ENCODE measurements around the gene IL1RAPL2. TPM values are rescaled to one million over a fixed set of nuclear protein-coding genes. Genes with fewer than 3 reads are reported as not detected.
"Not testable (repeated sequence)": the region's sequence is repeated elsewhere in the genome, so short reads cannot be mapped to it uniquely, and the experiment has no call there.

IL1RAPL2 gene
- total RNA-seq, 4 donors from 2014 or later = 0.16 TPM; not detected in 3

DNA sequence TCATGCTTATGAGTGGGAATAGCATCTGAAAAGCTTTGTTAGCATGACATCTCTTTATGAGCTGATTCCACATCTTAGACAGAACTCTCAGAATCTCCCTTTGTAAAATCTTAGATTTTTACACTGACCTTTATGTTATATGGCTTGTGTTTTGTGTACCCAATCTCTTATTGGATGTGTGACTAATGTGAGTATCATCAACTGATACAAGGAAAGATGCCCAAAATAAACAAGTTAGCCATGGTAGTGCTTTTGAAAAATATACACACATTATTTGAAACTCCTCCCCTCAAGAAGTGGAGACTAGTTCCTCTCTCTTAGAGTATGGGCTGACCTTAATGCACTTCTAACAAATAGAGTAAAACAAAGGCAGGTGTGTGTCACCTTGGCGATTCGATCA lies 1096.2 kb downstream of the IL1RAPL2 start:
- Histone ChIP-seq H3K27me3 (no peaks in the 10 kb centered on the region), H3K36me3 (no peaks in the 10 kb centered on the region), H3K9me3 (no peaks in the 10 kb centered on the region), H3K4me3 (no peak overlapping the region), H3K4me1 (no peaks in the 10 kb centered on the region), H3K27ac (no peak overlapping the region)
- 96% methylated on average over 2 of the region's 2 CpGs; no CpG with 5 or more reads in 1 of the 2 donors for WGBS, 2 donors (ENCODE audit: low coverage in 1 of 2)
- TF ChIP-seq POLR2AphosphoS5 (IDR thresholded peaks at IDR 0.05) = no peak
- no peak for TF ChIP-seq POLR2A (IDR thresholded peaks at IDR 0.05)
- TF ChIP-seq, protein P1, sequence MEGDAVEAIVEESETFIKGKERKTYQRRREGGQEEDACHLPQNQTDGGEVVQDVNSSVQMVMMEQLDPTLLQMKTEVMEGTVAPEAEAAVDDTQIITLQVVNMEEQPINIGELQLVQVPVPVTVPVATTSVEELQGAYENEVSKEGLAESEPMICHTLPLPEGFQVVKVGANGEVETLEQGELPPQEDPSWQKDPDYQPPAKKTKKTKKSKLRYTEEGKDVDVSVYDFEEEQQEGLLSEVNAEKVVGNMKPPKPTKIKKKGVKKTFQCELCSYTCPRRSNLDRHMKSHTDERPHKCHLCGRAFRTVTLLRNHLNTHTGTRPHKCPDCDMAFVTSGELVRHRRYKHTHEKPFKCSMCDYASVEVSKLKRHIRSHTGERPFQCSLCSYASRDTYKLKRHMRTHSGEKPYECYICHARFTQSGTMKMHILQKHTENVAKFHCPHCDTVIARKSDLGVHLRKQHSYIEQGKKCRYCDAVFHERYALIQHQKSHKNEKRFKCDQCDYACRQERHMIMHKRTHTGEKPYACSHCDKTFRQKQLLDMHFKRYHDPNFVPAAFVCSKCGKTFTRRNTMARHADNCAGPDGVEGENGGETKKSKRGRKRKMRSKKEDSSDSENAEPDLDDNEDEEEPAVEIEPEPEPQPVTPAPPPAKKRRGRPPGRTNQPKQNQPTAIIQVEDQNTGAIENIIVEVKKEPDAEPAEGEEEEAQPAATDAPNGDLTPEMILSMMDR (IDR thresholded peaks at IDR 0.05) = no peak
- TF ChIP-seq EP300 (IDR thresholded peaks at IDR 0.05; ENCODE audit: low read depth) = no peak
- intact Hi-C loops (cut with DNase I; ENCODE audit: low total_unique reads) (no loop called here), in situ Hi-C loops (cut with MboI; ENCODE audit: low pct_ligation_motif_present in 1 of 4, low pct_unique_long_range_greater_than_20kb in 1 of 4, low sequenced_read_pairs in 3 of 4) (no loop called here)
- no peak for DNase-seq

- in situ Hi-C loops (cut with MboI; ENCODE audit: low pct_ligation_motif_present in 1 of 4, low pct_unique_long_range_greater_than_20kb in 1 of 4, low sequenced_read_pairs in 3 of 4) (no loop called here), intact Hi-C loops (cut with DNase I; ENCODE audit: low total_unique reads) (no loop called here)
- TF ChIP-seq, protein P1 (IDR thresholded peaks at IDR 0.05) = no peak
- no peak for TF ChIP-seq POLR2AphosphoS5 (IDR thresholded peaks at IDR 0.05)
- H3K27ac ChIP-seq = no peak overlapping the region
- H3K36me3 ChIP-seq = no peaks in the 10 kb centered on the region
- H3K4me3 ChIP-seq = no peak overlapping the region
- no peaks in the 10 kb centered on the region for H3K9me3 ChIP-seq
- no peaks in the 10 kb centered on the region for H3K4me1 ChIP-seq
- no peak for DNase-seq
- H3K27me3 ChIP-seq = no peaks in the 10 kb centered on the region
- WGBS, 2 donors (ENCODE audit: low coverage in 1 of 2) = 35% methylated on average over 2 of the region's 2 CpGs; no CpG with 5 or more reads in 1 of the 2 donors
Measured at GRCh38 chrX:105664243-105664642, 1098.2 kb downstream of the IL1RAPL2 start.

- DNase-seq; in situ Hi-C loops (cut with MboI; ENCODE audit: low pct_ligation_motif_present in 1 of 4, low pct_unique_long_range_greater_than_20kb in 1 of 4, low sequenced_read_pairs in 3 of 4); H3K36me3 ChIP-seq; H3K9me3 ChIP-seq; H3K4me1 ChIP-seq; intact Hi-C loops (cut with DNase I; ENCODE audit: low total_unique reads); H3K4me3 ChIP-seq; H3K27me3 ChIP-seq; H3K27ac ChIP-seq: not testable (repeated sequence)
- WGBS, 2 donors (ENCODE audit: low coverage in 1 of 2) = 90% methylated on average over 7 of the region's 7 CpGs; no CpG with 5 or more reads in 1 of the 2 donors
Measured at GRCh38 chrX:105684288-105684687, 1118.3 kb downstream of the IL1RAPL2 start.

DNA sequence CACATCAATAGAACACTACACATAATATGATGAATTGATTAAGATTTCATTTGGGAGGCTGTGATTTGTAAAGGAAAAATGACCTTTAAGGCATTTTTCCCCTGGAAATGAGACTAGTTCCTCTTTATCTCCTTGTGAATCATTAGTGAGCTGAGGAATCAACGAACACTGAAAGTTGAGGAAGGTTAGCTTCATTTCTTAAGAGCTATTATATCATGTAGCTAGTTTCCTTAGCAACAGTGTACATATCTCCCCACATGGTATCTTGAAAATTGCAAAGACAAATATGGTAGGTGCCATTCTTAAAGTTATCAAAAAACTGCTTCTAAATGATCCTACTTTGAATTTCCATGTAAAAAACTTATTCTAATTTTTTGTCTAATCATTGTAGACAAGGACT lies 1128.8 kb downstream of the IL1RAPL2 start:
- Histone ChIP-seq H3K27ac (no peak overlapping the region), H3K4me1 (no peaks in the 10 kb centered on the region), H3K36me3 (no peaks in the 10 kb centered on the region), H3K27me3 (no peaks in the 10 kb centered on the region), H3K4me3 (no peak overlapping the region), H3K9me3 (no peaks in the 10 kb centered on the region)
- intact Hi-C loops (cut with DNase I; ENCODE audit: low total_unique reads) = loop anchor here (5.0 kb wide), 1 partner anchor 682 kb away; no protein-coding TSS in a partner anchor
- no peak for DNase-seq
- no peak for TF ChIP-seq POLR2A (IDR thresholded peaks at IDR 0.05)
- no peak for TF ChIP-seq POLR2AphosphoS5 (IDR thresholded peaks at IDR 0.05)
- TF ChIP-seq, protein P1 (IDR thresholded peaks at IDR 0.05) = no peak
- no peak for TF ChIP-seq EP300 (IDR thresholded peaks at IDR 0.05; ENCODE audit: low read depth)
- WGBS, 2 donors (ENCODE audit: low coverage in 1 of 2) = 33 to 39% methylated on average over 1 of the region's 1 CpG
- in situ Hi-C loops (cut with MboI; ENCODE audit: low pct_ligation_motif_present in 1 of 4, low pct_unique_long_range_greater_than_20kb in 1 of 4, low sequenced_read_pairs in 3 of 4) = no loop called here

GRCh38 chrX:105695451-105695850 lies 1129.5 kb downstream of the IL1RAPL2 start:
- Histone ChIP-seq H3K27me3 (no peaks in the 10 kb centered on the region), H3K36me3 (no peaks in the 10 kb centered on the region), H3K9me3 (no peaks in the 10 kb centered on the region), H3K4me1 (no peaks in the 10 kb centered on the region), H3K4me3 (no peak overlapping the region), H3K27ac (no peak overlapping the region)
- no peak for TF ChIP-seq POLR2A (IDR thresholded peaks at IDR 0.05)
- in situ Hi-C loops (cut with MboI; ENCODE audit: low pct_ligation_motif_present in 1 of 4, low pct_unique_long_range_greater_than_20kb in 1 of 4, low sequenced_read_pairs in 3 of 4) (no loop called here), intact Hi-C loops (cut with DNase I; ENCODE audit: low total_unique reads) (loop anchor here (5.0 kb wide), 1 partner anchor 682 kb away; no protein-coding TSS in a partner anchor)
- no peak for DNase-seq
- 46% methylated on average over 1 of the region's 1 CpG; no CpG with 5 or more reads in 1 of the 2 donors for WGBS, 2 donors (ENCODE audit: low coverage in 1 of 2)

All from transverse colon (tissue), 4 donors.